NT2/D1 (cell line): ENCODE results near the gene KCNN1.

ENCODE experiments used
- SUZ12 ChIP-seq: IDR thresholded peaks from 2 replicates; pipeline ENCODE4 v1.6.1; 2011; ENCODE audit not compliant: insufficient read length, insufficient read depth; ENCODE audit errors: extremely low read depth
- YY1 ChIP-seq: IDR thresholded peaks from 2 replicates; pipeline ENCODE4 v1.6.1; 2011; ENCODE audit not compliant: insufficient read length, insufficient read depth
- ZNF274 ChIP-seq: IDR thresholded peaks from 2 replicates; pipeline ENCODE4 v1.6.1; 2011; ENCODE audit warnings: mild to moderate bottlenecking, low read depth, low read length

- TF ChIP-seq YY1 = no peak
- no peak for TF ChIP-seq ZNF274
- TF ChIP-seq SUZ12 = no peak
These were observed 31.3 kb downstream of the KCNN1 start for GRCh38 chr19:17997969-17998826.
